ENCODE data around the gene ARMH2. TPM values are rescaled to one million over a fixed set of nuclear protein-coding genes. Genes with fewer than 3 reads are reported as not detected.
"Not testable (repeated sequence)": the region's sequence is repeated elsewhere in the genome, so short reads cannot be mapped to it uniquely, and the experiment has no call there.

The ARMH2 gene
- total RNA-seq, 4 donors from 2014 or later, result not detected

DNA sequence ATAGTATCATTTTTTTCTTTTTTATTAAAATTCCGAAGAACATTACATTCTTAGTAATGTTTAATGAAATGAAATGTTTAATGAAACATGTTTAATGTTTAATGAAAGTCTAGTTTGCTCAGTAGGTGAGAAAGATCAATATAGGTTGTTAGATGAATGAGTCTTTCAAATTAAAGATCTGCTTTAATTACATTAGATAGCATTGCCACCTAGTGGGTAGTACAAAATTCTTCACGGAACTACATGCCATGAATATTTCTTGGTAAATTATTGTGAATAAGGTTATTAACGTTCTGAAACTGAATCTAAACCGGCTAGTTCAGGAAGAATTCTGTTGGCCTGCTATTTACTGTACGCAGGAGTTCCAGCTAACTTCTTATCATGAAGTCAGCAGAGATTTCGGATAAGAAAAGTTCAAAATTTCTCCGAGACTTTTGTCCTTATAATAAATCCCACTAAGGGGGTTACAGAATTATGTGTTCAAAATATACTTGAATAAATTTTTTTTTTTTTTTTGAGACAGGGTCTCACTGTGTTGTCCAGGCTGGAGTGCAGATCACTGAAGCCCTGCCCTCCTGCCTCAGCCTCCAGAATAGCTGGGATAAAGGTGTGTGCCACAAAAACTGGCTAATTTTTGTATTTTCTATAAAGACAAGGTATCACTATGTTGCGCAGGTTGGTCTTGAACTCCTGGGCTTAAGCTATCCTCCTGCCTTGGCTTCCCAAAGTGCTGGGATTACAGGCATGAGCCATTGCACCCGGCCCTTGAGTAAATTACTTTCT, 31.8 kb downstream of the ARMH2 start:
- no peak overlapping the region for H3K27ac ChIP-seq

GRCh38 chr6:24765968-24766367, 32.7 kb downstream of the ARMH2 start:
- not testable (repeated sequence) for DNase-seq, H3K36me3 ChIP-seq, H3K27me3 ChIP-seq, H3K4me3 ChIP-seq, H3K9me3 ChIP-seq, H3K27ac ChIP-seq, H3K4me1 ChIP-seq
- intact Hi-C loops (cut with DNase I; ENCODE audit: low total_unique reads), result loop anchor here (10.0 kb wide), 1 partner anchor 181 kb away; no protein-coding TSS in a partner anchor

More for the DNA sequence above, 31.8 kb downstream of the ARMH2 start:
- intact Hi-C loops (cut with DNase I; ENCODE audit: low total_unique reads), result loop anchor here (10.0 kb wide), 1 partner anchor 182 kb away; no protein-coding TSS in a partner anchor
- no peaks in the 10 kb centered on the region for H3K27me3 ChIP-seq
- H3K36me3 ChIP-seq, result no peaks in the 10 kb centered on the region
- no peaks in the 10 kb centered on the region for H3K9me3 ChIP-seq
- H3K4me3 ChIP-seq, result no peak overlapping the region
- H3K4me1 ChIP-seq, result no peaks in the 10 kb centered on the region
- TF ChIP-seq POLR2A (IDR thresholded peaks at IDR 0.05) (no peak), CTCF (IDR thresholded peaks at IDR 0.05) (peak in 3 of 4 experiments; percentile 11 to 29 (median 27))
- DNase-seq, result no peak

DNA sequence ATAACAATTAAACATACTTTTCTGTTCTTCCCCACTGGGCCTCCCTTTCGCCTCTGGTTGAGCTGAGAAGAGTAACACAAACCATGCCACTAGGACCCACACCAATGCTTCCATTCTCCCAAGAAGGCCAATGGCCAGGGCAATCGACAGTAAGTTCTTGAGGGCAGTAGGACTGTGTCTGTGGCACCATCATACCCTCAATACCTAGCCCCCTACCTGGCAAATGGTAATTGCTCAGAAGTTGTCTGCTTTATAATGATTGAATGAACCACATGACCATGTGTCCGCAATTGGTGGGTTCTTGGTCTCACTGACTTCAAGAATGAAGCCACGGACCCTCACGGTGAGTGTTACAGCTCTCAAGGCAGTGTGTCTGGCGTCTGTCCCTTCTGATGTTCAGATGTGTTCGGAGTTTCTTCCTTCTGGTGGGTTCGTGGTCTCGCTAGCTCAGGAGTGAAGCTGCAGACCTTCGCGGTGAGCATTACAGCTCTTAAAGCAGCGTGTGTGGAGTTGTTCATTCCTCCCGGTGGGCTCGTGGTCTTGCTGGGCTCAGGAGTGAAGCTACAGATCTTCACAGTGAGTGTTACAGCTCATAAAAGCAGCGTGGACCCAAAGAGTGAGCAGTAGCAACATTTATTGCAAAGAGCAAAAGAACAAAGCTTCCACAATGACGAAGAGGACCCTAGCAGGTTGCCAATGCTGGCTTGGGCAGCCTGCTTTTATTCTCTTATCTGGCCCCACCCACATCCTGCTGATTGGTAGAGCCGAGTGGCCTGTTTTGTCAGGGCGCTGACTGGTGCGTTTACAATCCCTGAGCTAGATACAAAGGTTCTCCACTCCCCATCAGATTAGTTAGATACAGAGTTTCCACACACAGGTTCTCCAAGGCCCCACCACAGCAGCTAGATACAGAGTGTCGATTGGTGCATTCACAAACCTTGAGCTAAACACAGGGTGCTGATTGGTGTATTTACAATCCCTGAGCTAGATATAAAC, 33.6 kb downstream of the ARMH2 start:
- intact Hi-C loops (cut with DNase I; ENCODE audit: low total_unique reads), result loop anchor here (10.0 kb wide), 1 partner anchor 180 kb away; no protein-coding TSS in a partner anchor
- not testable (repeated sequence) for H3K27ac ChIP-seq, H3K9me3 ChIP-seq, H3K4me1 ChIP-seq, DNase-seq, H3K27me3 ChIP-seq, H3K36me3 ChIP-seq, H3K4me3 ChIP-seq

DNA sequence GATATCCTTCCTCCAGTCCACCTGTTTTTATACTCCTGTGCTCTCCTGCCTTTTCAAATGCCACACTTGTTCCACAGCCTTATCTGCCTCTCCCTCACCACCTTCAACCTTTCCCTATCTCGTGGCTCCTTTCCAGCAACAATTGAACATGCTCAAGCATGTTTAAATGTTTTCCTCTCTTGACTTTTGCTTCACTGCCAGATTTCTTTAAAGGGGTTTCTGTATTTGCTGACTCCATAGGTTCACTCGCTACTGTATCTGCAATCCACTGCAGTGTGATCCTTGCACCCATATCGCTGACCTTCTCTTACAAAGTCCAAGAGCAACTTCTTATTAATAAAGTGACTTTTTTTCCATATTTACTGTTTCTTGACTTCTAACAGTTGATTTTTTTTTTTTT, 35.1 kb downstream of the ARMH2 start:
- Histone ChIP-seq H3K27ac (no peak overlapping the region), H3K27me3 (no peaks in the 10 kb centered on the region), H3K4me1 (no peaks in the 10 kb centered on the region), H3K36me3 (no peaks in the 10 kb centered on the region), H3K4me3 (no peak overlapping the region), H3K9me3 (no peaks in the 10 kb centered on the region)
- no peak for TF ChIP-seq POLR2A (IDR thresholded peaks at IDR 0.05)
- no peak for TF ChIP-seq CTCF (IDR thresholded peaks at IDR 0.05)
- intact Hi-C loops (cut with DNase I; ENCODE audit: low total_unique reads), result loop anchor here (10.0 kb wide), 1 partner anchor 179 kb away; no protein-coding TSS in a partner anchor
- no peak for DNase-seq

- TF ChIP-seq POLR2A (IDR thresholded peaks at IDR 0.05), result no peak
- no peak for TF ChIP-seq CTCF (IDR thresholded peaks at IDR 0.05)
- intact Hi-C loops (cut with DNase I; ENCODE audit: low total_unique reads), result loop anchor here (10.0 kb wide), 1 partner anchor 177 kb away; no protein-coding TSS in a partner anchor
- Histone ChIP-seq H3K4me1 (no peaks in the 10 kb centered on the region), H3K27ac (no peak overlapping the region), H3K4me3 (no peak overlapping the region), H3K9me3 (no peaks in the 10 kb centered on the region), H3K27me3 (no peaks in the 10 kb centered on the region), H3K36me3 (no peaks in the 10 kb centered on the region)
- DNase-seq, result no peak
Measured at GRCh38 chr6:24761851-24762250, 36.9 kb downstream of the ARMH2 start.
